Left lobe of liver (tissue), 2 donors: Measurements from ENCODE around the gene NFATC2. TPM values are rescaled to one million over a fixed set of nuclear protein-coding genes. Genes with fewer than 3 reads are reported as not detected.
A peak's percentile ranks its signal among the peaks of the same experiment; 100 is the strongest.
"Not testable (repeated sequence)": the region's sequence is repeated elsewhere in the genome, so short reads cannot be mapped to it uniquely, and the experiment has no call there.

Source experiments
- ATAC-seq: fragments of 200-7000 bp; cut with Tn5 transposase; one replicate; pipeline ENCODE4 v1.9.1; 2020; ENCODE audit warnings: mild to moderate bottlenecking, moderate library complexity
- DNase-seq: peaks from one replicate; pipeline ENCODE4 v3.0.0-alpha.2; 2020; ENCODE audit warnings: low spot score
- total RNA-seq: library from RNA; stranded (reverse); gene quantifications from one replicate; pipeline ENCODE4 v1.2.1, GENCODE V29; 2021
- donor health status: DM: no; HTN: no; CAD: no; lungs with moderate emphysema.
- donor health status: DM: no; HTN: yes; CAD: no.

Gene NFATC2
- total RNA-seq, 1 donor from 2014 or later = 4.6 TPM

- peak; percentile 81 for DNase-seq
- ATAC-seq = peak; percentile 69
These were observed 417 bp downstream of the NFATC2 start for GRCh38 chr20:51542033-51542570.

GRCh38 chr20:51541189-51542032 is 1.1 kb downstream of the NFATC2 start:
- DNase-seq (peak; percentile 80), ATAC-seq (peak; percentile 70)

GRCh38 chr20:51540580-51540979 is 1.9 kb downstream of the NFATC2 start:
- no peak for ATAC-seq

GRCh38 chr20:51540074-51540473 is 2.4 kb downstream of the NFATC2 start:
- ATAC-seq, DNase-seq: not testable (repeated sequence)

More at GRCh38 chr20:51540580-51540979, 1.9 kb downstream of the NFATC2 start:
- DNase-seq = no peak

GRCh38 chr20:51536116-51537069 is 6.1 kb downstream of the NFATC2 start:
- ATAC-seq = no peak
- DNase-seq = no peak

GRCh38 chr20:51535674-51536073 is 6.8 kb downstream of the NFATC2 start:
- DNase-seq = no peak
- ATAC-seq = no peak

GRCh38 chr20:51535075-51535386 is 7.5 kb downstream of the NFATC2 start:
- DNase-seq (no peak), ATAC-seq (peak; percentile 26)

- DNase-seq (no peak), ATAC-seq (no peak)
These were observed 9.0 kb downstream of the NFATC2 start for GRCh38 chr20:51533291-51534172.

GRCh38 chr20:51532577-51533191 is 9.8 kb downstream of the NFATC2 start:
- peak; percentile 44 for ATAC-seq
- no peak for DNase-seq

GRCh38 chr20:51531712-51532456 is 10.6 kb downstream of the NFATC2 start:
- no peak for DNase-seq
- ATAC-seq = no peak

GRCh38 chr20:51531141-51531710 is 11.3 kb downstream of the NFATC2 start:
- DNase-seq = no peak
- ATAC-seq = no peak

GRCh38 chr20:51529758-51530157 is 12.8 kb downstream of the NFATC2 start:
- DNase-seq (no peak), ATAC-seq (no peak)

GRCh38 chr20:51529081-51529681 is 13.3 kb downstream of the NFATC2 start:
- DNase-seq (no peak), ATAC-seq (no peak)

- no peak for DNase-seq
- no peak for ATAC-seq
These were observed 14.1 kb downstream of the NFATC2 start for GRCh38 chr20:51528263-51529027.

- ATAC-seq = no peak
These were observed 15.8 kb downstream of the NFATC2 start for GRCh38 chr20:51526754-51527153.

GRCh38 chr20:51526106-51526470 is 16.4 kb downstream of the NFATC2 start:
- no peak for DNase-seq
- no peak for ATAC-seq

More at GRCh38 chr20:51526754-51527153, 15.8 kb downstream of the NFATC2 start:
- no peak for DNase-seq

- ATAC-seq = peak; percentile 49
- no peak for DNase-seq
These were observed 17.0 kb downstream of the NFATC2 start for GRCh38 chr20:51525241-51526105.
